ENCODE data around the gene PRSS16.

Gene PRSS16

DNA sequence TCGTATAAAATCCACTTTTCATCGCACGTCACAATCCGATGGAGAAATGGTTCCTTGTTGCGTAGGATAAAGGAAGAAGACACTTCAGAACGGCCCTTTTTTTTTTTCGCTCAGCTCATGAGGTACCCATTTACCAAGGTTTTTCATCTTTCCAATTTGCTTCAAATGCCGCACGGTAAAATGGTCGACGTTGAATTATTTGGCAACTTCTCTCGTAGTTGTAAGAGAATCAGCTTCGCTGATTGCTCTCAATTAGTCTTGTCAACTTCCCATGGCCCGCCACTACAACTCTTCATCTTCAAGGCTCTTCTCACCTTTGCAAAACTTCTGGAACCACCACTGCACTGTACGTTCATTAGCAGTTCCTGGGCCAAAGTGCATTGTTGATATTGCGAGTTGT lies 35.8 kb downstream of the PRSS16 start:
- DNase-seq (ENCODE audit: low read depth), result no peak

DNA sequence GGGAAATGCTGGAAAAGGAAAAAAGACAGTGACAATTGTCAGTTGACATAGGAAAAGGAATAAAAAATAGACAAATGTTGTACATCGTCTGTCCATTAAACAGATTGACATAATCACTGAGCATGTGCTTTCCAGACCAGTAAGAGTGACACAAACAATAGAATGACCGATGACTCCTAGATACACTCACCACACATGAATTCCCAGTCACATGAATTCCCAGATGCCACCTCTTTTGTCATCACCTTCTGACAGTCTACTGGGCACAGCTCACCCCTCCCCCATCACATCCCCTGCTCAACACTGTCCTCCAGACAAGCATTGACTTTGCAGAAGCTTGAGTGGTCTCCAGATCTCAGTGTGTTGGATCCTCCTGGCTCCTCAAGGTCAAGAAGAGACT lies 38.6 kb downstream of the PRSS16 start:
- DNase-seq (ENCODE audit: low read depth), result no peak

DNA sequence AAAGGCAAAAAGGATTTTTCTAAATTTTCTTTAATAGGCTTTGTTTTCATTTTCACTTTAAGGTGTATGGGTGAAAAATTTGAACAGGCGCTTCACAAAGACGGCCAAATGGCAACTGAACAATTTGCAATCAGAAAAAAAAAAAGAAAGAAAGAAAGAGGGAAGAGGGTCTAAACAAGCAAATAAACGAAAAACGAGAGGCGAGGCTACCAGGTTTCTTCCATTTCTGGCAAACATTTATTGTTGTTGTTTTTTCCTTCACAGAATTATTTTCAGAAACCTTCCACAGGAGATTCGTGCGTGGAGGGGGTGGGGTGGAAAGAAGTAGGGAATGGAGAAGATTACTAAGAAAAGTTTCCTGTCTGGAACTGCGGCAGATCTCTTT lies 40.2 kb downstream of the PRSS16 start:
- no peak for DNase-seq (ENCODE audit: low read depth)

DNA sequence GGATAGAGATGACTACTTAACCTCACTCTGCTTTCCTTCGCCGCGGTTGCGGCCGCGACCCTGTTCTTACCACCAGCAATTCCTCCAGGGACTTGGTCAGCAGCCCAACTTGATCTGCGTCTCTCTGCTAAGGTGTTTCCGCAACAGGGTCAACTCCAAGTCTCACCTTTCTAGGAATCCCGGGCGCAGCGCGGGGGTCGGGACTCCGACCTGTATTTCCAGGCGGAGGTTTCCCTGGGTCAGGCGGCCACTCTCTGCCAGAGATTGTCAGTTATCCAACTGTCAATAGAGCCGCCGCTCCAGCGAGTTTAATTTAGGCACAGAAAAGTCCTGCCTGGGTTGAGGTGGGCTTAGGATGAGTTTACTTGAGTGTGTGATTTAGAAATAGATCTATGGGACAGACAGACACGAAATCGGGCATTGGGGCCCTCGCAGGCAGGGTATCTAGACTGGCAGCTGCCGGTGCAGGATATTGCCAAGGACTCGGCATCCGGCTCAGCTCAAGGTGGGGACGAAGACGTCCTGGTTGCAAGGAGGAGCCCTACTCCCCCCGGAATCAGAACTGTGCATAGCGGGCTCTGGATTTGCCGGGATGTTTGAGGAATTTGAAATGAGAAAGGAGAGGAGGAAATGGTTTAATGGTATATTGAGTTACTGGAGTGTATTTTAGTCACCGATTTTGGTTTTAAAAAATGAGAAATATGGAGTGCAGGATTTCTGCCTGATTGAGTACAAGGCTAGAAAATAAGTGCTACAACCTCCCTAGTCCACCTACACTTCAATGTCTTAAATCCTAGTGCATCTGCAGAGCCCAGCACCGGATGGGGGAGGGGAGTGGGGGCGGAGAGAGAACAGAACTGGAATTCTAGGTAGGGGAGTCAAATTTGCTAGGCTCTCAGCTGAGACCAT lies 40.9 kb downstream of the PRSS16 start:
- no peak for DNase-seq (ENCODE audit: low read depth)

DNA sequence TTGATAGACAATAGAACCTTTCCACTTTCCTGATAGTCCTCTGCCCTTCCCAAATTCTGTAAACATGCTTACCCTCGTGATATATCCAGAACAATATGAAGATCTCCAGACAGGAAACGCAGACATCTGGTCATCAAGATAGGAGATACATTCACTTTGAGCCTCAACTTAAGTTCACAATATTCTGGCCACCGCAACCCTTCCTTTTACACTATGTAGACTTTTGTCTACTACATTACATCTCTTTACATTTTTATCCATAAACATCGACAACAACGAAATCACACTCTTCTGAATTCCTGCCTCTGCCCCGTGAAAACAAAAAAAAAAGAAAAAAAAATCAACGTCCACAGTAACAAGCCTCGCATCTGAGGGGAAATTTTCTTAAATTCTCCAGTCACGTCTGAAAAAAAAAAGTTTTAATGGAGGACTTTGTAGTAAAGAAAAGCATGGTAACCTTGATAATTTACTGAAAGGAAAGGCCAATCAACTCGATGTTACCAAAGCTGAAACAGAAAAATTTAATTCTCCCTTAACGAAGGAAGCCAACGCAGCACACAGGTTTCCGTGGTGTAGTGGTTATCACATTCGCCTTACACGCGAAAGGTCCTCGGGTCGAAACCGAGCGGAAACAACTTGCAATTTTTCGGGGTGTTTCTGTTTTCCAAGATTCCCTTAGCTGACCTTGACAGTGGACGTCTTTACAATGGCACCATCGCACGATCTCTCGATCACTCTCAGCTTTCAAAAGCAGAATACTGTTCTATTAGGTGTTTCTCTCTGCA lies 42.8 kb downstream of the PRSS16 start:
- peak; percentile 46 for DNase-seq (ENCODE audit: low read depth)

DNA sequence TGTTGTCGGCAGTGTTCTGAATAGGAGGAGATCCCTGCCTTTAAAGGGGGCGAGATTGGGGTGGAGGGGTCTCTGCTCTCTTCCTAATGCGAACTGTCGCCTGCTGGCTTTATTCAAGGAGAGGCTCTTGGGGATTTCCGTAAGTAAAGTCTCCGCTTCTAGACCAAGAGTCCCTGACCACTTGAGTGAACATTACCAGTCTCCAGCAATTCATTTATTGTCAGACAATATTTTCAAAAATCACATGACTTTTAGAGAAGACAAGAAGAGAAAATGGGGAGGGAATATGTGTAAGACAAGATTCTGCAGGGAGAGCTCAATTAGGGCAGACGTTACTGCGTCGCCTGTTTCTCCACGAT lies 43.3 kb downstream of the PRSS16 start:
- no peak for DNase-seq (ENCODE audit: low read depth)

DNA sequence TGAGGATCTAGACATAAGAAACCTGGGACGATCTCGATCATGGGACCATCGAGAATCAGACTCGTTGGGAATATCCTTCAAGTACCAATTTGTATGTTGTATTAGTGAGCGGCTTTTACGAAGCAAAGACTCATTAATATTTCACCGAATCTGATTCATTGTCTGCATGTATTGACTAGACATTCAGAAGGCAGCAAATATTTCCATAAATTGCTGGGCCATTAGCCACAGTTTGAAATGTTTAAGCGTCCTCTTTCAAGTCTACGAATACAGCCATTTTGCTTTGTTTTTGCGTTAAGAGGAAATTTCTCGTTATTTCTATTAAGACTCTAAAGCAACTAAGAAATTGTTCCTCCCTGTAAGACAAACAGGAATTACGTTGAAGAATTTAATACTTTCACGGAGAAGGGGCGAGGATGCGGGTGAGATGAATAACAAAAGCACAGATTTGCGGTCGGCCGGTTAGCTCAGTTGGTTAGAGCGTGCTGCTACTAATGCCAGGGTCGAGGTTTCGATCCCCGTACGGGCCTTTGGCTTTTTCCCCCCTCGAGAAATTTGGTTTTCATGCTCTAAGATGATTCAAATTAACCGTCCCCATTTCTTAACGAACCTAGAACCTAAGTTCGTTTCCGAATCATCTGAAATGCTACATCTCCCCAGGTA lies 46.1 kb downstream of the PRSS16 start:
- DNase-seq (ENCODE audit: low read depth), result peak; percentile 66

DNA sequence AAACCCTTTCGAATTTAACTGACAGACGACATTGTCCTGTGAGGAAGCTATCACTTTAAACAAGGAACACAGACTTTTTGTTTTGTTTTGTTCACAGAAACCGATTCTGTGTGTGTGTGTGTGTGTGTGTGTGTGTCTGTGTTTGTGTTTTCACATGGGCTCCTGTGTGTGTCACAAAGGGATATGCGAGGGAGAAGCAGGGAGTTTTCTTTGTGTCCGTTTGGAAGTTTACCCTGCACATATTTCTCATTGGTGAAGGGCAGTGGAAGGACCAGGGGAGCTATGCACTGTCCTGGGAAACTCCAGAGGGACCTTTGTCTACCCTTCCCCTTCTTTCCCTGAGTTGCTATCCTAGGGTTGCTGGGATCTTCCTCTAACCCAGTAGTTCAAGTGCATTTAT lies 46.9 kb downstream of the PRSS16 start:
- DNase-seq (ENCODE audit: low read depth), result no peak

DNA sequence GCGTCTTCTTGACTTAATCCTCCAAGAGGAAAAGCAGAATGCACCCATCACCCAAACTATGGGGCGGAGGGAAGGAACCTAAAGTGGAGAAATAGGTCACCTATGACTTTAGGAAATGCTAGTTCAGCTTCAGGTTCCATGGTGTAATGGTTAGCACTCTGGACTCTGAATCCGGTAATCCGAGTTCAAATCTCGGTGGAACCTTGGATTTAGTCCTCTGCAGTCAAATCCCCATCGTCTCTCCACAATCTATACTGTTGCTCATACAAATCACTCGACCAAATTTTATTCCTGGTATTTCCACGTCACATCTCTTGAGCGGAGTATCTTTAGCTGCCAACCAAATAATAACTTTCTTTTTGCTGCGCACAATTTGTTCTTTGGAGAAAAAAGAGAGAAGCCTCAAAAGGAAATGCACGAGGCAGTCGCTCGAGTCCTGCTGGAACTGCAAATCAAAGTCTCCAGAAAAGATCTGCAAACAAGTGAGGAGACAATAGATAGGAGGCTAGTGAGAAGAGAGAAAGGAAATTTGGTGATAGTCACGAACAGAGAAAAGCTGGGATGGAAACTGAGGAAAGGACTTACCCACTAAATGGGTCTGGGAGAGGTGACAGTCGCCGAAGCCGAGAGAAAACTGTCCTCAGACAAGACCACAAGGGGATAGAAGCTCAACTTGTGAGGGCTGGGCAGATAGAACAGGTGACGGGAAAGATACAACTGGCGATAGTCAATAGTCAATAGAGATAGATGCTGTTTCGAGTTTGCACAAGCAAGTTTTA lies 48.0 kb downstream of the PRSS16 start:
- DNase-seq (ENCODE audit: low read depth), result peak; percentile 73

DNA sequence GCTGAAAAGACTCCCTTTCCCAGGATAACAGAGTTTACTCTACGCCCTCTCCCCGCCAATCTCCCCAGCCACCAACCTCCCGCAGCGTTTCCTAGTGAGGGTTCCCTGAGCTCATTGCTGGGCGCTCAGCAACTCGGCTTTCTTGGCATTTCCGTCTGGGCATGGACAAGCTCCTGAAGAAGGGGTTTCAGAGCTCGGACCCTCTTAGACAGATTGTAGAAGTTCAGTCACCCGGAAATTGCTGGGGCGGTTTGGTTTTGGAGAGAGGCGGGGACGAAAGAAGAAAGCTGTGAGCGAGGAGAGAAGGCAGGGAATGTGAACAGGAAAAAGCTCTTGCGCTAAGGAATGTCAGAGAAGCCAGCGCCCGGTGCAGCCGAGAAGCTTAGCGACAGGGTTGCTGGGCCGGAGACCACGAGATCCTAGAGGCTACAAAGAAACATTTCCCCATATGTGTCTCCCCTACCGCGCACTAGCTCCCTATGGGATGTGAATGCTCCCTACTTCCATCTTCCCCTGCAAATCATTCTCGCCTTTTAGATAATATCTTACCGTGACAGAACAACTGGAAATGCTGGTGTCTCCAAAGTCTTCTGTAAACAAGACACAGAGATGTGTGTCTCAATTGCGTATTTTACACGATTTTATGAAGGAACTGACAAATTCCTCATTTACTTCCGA lies 48.7 kb downstream of the PRSS16 start:
- peak; percentile 50 for DNase-seq (ENCODE audit: low read depth)

DNA sequence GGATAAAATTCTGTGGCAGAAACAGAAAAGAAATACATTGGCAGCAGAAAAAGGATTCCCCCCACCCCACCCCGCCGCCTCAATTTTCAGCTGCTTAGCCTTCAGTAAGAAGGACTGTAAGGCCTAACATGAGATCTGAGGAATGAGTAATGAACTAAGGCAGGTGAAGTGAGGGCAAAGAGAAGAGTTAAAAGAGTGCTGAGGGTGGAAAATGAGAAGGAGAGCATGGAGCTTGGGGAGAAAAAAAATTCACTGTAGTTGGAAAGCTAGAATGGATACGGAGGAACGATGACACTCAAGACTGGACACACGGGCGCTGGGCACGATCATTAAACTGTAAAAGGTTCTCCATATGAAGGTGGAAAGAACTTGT lies 50.0 kb downstream of the PRSS16 start:
- no peak for DNase-seq (ENCODE audit: low read depth)

DNA sequence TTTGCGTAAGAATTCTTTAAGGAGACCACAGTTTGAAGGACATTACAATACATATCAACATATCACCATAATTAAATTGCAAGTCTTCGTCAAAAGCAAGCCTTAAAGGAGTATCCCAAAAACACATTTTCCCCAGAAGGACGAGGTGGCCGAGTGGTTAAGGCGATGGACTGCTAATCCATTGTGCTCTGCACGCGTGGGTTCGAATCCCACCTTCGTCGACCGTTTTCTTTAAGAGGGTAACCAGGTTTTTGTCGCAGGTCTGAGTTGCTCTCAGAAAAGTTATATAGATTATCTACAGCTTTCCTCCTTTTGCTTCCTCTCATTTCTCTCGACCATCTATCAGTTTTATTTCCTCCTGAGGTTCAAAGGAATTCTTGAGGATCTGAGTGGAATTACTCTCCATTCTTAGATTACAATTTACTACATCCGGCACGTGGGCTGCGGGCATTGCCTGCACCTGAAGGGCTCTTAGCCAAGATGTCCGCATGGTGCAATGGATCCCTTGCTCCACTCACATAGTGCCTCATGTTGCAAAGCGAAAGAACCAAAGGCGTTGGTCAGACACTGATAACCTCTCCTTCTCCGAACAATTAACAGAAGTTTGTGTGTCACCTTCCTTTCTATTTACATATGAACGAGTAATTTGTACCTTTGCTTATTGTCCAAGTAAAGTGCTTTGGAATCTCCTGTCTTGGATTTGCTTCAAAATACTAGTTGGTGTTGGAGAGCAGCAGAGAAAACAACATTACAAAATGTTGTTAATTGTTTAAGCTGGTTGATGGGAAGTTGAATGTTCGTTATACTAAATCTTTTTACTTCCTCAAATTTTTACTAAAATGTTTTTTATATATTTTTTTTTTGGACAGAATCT lies 50.6 kb downstream of the PRSS16 start:
- peak; percentile 45 for DNase-seq (ENCODE audit: low read depth)

DNA sequence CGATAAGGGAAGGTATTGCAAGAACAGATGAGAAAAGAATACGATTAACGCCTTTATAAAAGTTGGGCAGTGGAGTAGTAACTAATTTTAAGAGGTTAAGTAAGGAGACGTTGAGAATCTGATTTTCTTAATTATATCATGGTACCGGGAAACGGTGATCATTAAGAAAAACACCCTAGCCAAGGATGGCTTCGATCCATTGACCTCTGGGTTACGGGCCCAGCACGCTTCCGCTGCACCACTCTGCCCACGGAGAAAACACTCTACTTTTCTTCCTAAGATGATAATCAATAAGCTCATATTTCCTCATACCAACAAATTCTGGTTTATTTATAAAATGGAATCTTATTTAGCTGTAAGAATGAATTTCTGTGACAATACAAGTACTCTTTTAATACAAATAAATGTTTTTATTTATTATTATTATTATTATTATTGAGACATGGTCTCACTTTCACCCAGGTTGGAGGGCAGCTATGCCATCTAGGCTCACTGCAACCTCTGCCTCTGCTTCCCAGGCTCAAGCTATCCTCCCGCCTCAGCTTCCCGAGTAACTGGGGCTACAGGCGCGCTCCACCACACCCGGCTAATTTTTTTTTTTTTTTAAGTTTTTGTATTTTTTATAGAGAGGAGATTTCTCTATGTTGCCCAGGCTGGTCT lies 56.2 kb downstream of the PRSS16 start:
- no peak for DNase-seq (ENCODE audit: low read depth)

Data from fibroblast of gingiva (primary cell).